ENCODE results near the gene VMA21.

The VMA21 gene

DNA sequence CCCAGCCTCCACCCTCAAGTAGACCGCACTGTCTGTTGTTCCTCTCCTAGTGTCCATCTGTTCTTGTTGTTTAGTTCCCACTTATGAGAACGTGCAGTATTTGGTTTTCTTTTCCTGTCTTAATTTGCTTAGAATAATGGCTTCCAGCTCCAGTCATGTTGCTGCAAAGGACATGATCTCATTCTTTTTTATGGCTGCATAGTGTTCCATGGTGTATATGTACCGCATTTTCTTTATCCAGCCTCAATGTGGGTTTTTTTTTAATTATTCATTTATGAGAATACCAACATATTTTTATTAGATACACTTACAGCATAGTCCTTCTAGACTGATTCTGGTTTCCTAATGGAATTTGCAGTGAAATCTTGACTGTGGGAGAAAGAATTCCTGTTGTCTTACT lies 1.3 kb downstream of the VMA21 start:
- TF ChIP-seq FOXM1 (IDR thresholded peaks at IDR 0.05; ENCODE audit: borderline replicate concordance, low read depth) = no peak
- no peak for TF ChIP-seq EP300 (IDR thresholded peaks at IDR 0.05; ENCODE audit: borderline replicate concordance)
- no peak for TF ChIP-seq ZBTB7A (IDR thresholded peaks at IDR 0.05; ENCODE audit: low read depth)
- no peak for TF ChIP-seq TEAD4 (IDR thresholded peaks at IDR 0.05)
- TF ChIP-seq CREB1 (IDR thresholded peaks at IDR 0.05; ENCODE audit: low read depth) = no peak
- TF ChIP-seq USF1 (IDR thresholded peaks at IDR 0.05) = no peak

- no peak for TF ChIP-seq CREB1 (IDR thresholded peaks at IDR 0.05; ENCODE audit: low read depth)
- TF ChIP-seq NFIC (IDR thresholded peaks at IDR 0.05) = no peak
- no peak for TF ChIP-seq EGR1 (IDR thresholded peaks at IDR 0.05)
- no peak for TF ChIP-seq ZBTB7A (IDR thresholded peaks at IDR 0.05; ENCODE audit: low read depth)
- no peak for TF ChIP-seq RAD21 (IDR thresholded peaks at IDR 0.05; ENCODE audit: low read depth)
- TF ChIP-seq CEBPB (IDR thresholded peaks at IDR 0.05) = no peak
- TF ChIP-seq, protein P1, sequence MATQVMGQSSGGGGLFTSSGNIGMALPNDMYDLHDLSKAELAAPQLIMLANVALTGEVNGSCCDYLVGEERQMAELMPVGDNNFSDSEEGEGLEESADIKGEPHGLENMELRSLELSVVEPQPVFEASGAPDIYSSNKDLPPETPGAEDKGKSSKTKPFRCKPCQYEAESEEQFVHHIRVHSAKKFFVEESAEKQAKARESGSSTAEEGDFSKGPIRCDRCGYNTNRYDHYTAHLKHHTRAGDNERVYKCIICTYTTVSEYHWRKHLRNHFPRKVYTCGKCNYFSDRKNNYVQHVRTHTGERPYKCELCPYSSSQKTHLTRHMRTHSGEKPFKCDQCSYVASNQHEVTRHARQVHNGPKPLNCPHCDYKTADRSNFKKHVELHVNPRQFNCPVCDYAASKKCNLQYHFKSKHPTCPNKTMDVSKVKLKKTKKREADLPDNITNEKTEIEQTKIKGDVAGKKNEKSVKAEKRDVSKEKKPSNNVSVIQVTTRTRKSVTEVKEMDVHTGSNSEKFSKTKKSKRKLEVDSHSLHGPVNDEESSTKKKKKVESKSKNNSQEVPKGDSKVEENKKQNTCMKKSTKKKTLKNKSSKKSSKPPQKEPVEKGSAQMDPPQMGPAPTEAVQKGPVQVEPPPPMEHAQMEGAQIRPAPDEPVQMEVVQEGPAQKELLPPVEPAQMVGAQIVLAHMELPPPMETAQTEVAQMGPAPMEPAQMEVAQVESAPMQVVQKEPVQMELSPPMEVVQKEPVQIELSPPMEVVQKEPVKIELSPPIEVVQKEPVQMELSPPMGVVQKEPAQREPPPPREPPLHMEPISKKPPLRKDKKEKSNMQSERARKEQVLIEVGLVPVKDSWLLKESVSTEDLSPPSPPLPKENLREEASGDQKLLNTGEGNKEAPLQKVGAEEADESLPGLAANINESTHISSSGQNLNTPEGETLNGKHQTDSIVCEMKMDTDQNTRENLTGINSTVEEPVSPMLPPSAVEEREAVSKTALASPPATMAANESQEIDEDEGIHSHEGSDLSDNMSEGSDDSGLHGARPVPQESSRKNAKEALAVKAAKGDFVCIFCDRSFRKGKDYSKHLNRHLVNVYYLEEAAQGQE (IDR thresholded peaks at IDR 0.05; ENCODE audit: low read depth) = no peak
- TF ChIP-seq TCF12 (IDR thresholded peaks at IDR 0.05; ENCODE audit: low read depth) = no peak
- no peak for TF ChIP-seq YY1 (IDR thresholded peaks at IDR 0.05; ENCODE audit: low read depth)
- no peak for TF ChIP-seq TAF1 (IDR thresholded peaks at IDR 0.05; ENCODE audit: low read depth)
- no peak for TF ChIP-seq TEAD4 (IDR thresholded peaks at IDR 0.05)
Observed at GRCh38 chrX:151402719-151403390, 5.8 kb downstream of the VMA21 start.

DNA sequence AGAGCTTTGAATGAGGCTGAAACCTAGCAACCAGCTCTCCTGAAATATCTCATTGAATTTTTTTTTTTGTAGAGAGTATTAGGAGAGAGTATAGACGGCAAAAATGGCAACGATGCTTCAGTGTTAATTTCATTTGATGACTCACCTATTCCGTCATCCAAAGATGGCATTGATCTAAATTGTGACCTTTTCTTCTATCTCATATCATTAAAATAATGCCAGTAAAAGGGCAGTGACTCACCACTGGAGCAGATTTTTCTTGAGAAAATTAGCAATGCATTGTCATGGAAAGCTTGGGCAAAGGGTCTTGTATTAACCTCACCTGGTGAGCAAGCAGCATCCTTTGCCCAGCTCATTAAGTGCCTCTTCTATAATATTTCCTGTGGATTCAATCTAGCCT lies 19.6 kb downstream of the VMA21 start:
- TF ChIP-seq YY1 (IDR thresholded peaks at IDR 0.05; ENCODE audit: low read depth) (no peak), CREB1 (IDR thresholded peaks at IDR 0.05; ENCODE audit: low read depth) (no peak), EP300 (IDR thresholded peaks at IDR 0.05; ENCODE audit: borderline replicate concordance) (no peak), CEBPB (IDR thresholded peaks at IDR 0.05) (no peak), USF1 (IDR thresholded peaks at IDR 0.05) (no peak), NFIC (IDR thresholded peaks at IDR 0.05) (no peak), RAD21 (IDR thresholded peaks at IDR 0.05; ENCODE audit: low read depth) (no peak), EGR1 (IDR thresholded peaks at IDR 0.05) (no peak), ZBTB7A (IDR thresholded peaks at IDR 0.05; ENCODE audit: low read depth) (no peak), TCF12 (IDR thresholded peaks at IDR 0.05; ENCODE audit: low read depth) (no peak), MAX (IDR thresholded peaks at IDR 0.05) (no peak), TEAD4 (IDR thresholded peaks at IDR 0.05) (no peak), TAF1 (IDR thresholded peaks at IDR 0.05; ENCODE audit: low read depth) (no peak)
- TF ChIP-seq, protein P1 (IDR thresholded peaks at IDR 0.05; ENCODE audit: low read depth) = no peak

GRCh38 chrX:151419782-151420181 lies 22.8 kb downstream of the VMA21 start:
- TF ChIP-seq ZBTB7A (IDR thresholded peaks at IDR 0.05; ENCODE audit: low read depth) = no peak
- no peak for TF ChIP-seq USF1 (IDR thresholded peaks at IDR 0.05)
- TF ChIP-seq YY1 (IDR thresholded peaks at IDR 0.05; ENCODE audit: low read depth) = no peak
- no peak for TF ChIP-seq MAX (IDR thresholded peaks at IDR 0.05)
- no peak for TF ChIP-seq TAF1 (IDR thresholded peaks at IDR 0.05; ENCODE audit: low read depth)
- no peak for TF ChIP-seq CEBPB (IDR thresholded peaks at IDR 0.05)

GRCh38 chrX:151424505-151424904 lies 27.5 kb downstream of the VMA21 start:
- no peak for TF ChIP-seq EGR1 (IDR thresholded peaks at IDR 0.05)
- TF ChIP-seq TEAD4 (IDR thresholded peaks at IDR 0.05) = no peak
- no peak for TF ChIP-seq CREB1 (IDR thresholded peaks at IDR 0.05; ENCODE audit: low read depth)
- TF ChIP-seq NFIC (IDR thresholded peaks at IDR 0.05) = no peak
- no peak for TF ChIP-seq MAX (IDR thresholded peaks at IDR 0.05)
- TF ChIP-seq TAF1 (IDR thresholded peaks at IDR 0.05; ENCODE audit: low read depth) = no peak
- TF ChIP-seq TCF12 (IDR thresholded peaks at IDR 0.05; ENCODE audit: low read depth) = no peak
- TF ChIP-seq USF1 (IDR thresholded peaks at IDR 0.05) = no peak
- no peak for TF ChIP-seq CEBPB (IDR thresholded peaks at IDR 0.05)
- TF ChIP-seq RAD21 (IDR thresholded peaks at IDR 0.05; ENCODE audit: low read depth) = no peak
